Measurements from ENCODE around the gene LIN28A. TPM values are rescaled to one million over a fixed set of nuclear protein-coding genes. Genes with fewer than 3 reads are reported as not detected.
A peak's percentile ranks its signal among the peaks of the same experiment; 100 is the strongest.

LIN28A gene
- total RNA-seq, 1 donor from 2014 or later = not detected

DNA sequence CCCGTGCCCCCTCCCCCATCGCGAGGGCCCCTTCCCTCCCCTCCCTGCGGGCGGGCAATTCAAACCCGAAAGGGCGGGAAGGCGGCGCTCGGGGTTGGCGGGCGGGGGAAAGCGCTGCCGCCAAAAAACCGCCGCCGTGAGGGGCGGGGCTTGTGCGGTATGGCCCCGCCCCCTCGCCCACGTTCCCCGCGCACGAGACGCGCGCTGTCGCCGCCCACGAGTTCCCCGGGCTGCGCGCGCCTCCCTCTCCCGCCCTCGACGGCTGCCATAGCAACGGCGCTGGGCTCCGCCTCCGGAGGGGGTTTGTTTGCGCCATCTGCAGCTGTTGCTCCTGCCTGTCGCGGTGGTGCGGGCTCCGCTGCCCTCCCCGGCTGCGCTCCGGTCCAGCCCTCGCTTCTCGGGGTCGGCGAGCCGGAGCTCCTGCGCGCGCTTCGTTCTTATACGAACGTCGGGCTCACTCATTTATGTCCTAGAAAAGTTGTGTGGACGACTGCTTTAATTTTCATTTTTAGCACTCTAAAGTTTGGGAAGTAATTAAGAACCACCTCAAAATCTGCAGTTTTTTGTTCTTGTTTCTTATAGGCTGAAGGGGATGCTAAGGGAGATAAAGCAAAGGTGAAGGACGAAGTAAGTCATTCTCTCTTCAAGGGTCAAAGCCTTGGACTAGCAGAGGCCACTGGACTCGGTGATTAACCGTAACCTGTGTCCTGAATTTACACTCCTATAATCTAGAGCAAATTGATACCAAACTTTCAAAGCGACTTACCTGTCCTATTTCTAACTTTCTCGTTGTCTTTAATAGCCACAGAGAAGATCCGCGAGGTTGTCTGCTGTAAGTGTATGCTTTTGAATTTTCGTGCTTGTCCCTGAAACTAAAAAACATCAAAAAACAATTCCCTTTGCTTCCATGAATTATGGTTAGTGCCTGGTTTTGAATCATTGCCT lies 62.6 kb downstream of the LIN28A start:
- DNase-seq (ENCODE audit: low spot score) (peak; percentile 98), ATAC-seq (peak; percentile 95)
- intact Hi-C loops (cut with DNase I) = no loop called here

DNA sequence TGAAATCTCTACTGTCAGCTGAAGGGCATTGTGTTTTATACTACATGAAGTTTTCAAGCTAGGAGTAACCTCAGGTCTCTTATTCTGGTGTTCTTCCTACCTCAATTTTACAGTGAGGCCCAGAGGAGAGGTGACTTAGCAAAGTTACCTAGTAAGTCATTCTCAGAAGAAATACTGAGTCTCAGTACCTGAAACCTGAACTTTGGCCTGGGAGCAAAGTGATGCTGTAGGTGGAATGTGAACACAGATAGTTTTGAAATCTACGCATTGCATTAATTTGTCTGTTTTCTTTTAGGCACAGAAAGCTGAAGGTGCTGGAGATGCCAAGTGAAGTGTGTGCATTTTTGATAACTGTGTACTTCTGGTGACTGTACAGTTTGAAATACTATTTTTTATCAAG lies 64.2 kb downstream of the LIN28A start:
- ATAC-seq (no peak), DNase-seq (ENCODE audit: low spot score) (no peak)
- intact Hi-C loops (cut with DNase I) = no loop called here

DNA sequence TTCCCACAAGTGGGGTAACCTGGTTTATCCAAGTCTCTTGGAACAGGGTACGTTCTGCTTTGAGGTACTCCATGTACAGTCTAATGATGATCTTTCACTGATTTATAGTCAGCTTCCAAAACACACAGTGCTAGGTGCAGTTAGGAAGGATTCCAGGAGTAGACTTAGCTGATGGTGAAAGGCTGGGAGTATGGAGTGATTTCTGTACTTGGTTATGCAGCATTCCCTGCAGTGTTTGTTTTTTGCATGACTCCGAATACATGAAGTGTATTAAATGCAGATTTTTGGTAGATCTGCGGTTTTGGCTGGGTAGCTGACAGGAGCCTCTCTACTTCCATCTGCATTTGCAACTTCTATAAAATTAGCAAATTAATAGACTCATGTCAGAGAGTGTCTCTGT lies 65.4 kb downstream of the LIN28A start:
- ATAC-seq (no peak), DNase-seq (ENCODE audit: low spot score) (no peak)
- intact Hi-C loops (cut with DNase I) = no loop called here

DNA sequence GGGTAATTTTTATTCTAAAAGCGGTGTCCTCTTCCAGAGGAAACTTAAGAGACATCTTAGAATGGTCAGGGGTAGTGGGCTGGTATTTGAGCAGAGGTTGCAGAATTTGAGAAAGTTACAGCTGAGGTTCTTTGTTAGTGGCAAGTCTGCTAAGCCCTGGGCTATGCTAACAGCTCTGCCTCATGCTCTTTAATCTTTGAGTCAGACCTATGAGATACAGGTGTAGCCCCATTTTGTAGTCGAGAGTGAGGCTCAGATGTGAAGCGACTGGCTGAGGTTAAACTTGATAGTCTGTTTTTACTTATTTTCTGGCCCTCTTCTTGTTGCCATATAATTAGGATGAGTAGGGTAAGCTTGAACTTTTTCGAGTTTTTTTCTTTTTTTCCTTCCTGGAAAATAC lies 66.3 kb downstream of the LIN28A start:
- intact Hi-C loops (cut with DNase I) = no loop called here
- ATAC-seq (no peak), DNase-seq (ENCODE audit: low spot score) (no peak)

DNA sequence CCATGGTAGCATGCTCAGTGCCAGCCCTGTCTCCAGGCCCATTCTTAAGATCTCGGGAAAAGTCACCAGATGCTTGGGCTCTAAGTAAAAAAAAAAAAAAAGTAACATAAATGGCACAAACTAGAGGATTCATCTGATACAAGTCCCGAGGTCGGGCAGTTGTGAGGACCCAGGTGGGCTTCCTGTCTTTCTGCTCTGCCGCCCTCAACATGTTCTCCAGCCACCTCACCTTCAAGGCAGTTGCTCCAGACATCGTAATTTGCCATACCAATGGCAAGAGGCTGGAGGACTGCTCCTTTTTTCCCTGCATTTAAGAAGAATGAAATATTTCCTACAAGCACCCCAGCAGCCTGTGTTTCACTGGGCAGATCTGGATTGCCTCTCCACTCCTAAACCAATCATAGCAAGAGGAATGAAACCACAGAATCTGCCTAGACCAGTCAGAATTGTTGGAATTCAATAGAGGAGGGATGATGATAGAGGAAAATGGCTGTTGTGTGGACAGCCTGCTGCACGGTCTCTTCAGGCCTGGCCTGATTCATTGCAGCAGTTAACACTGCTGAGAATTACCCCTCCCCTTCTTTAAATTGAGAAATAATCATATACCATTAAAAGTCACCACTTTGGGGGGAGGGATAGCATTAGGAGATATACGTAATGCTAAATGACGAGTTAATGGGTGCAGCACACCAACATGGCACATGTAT lies 67.0 kb downstream of the LIN28A start:
- intact Hi-C loops (cut with DNase I) = no loop called here
- no peak for ATAC-seq
- DNase-seq (ENCODE audit: low spot score) = no peak

DNA sequence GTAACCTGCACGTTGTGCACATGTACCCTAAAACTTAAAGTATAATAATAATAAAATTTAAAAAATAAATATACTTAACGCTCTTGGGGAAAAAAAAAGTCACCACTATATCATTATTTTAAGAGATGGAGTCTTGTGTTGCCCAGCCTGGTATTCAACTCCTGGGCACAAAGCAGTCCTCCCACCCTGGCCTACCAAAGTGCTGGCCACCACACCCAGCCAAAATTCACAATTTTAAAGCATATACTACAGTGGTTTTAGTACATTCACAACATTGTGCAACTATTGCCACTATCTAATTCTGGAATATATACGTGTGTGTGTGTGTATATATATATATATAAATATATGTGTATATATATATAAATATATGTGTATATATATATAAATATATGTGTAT lies 67.5 kb downstream of the LIN28A start:
- DNase-seq (ENCODE audit: low spot score) = no peak
- no peak for ATAC-seq

DNA sequence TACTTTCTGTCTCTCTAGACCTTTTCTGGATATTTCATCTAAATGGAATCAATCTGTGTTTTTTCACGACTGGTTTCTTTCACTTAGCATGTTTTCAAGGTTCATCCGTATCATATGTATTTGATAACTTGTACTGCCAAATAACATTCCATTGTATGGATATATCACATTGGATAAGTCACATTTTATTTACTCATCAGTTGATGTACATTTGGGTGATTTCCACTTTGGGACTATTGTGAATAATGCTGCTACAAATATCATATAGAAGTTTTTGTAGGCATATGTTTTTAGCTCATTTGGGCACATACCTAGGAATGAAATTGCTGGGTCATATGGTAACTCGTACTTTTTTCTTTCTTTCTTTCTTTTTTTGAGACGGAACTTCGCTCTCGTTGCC lies 68.4 kb downstream of the LIN28A start:
- intact Hi-C loops (cut with DNase I) = no loop called here
- ATAC-seq (no peak), DNase-seq (ENCODE audit: low spot score) (no peak)

More for the DNA sequence above, 67.5 kb downstream of the LIN28A start:
- intact Hi-C loops (cut with DNase I) = no loop called here

Other genes starting within 250 kb of the LIN28A start
- not detected for gene C1orf232, start 241.9 kb upstream of the LIN28A start, total RNA-seq
- gene ZNF593, start 240.9 kb upstream of the LIN28A start, total RNA-seq = 18.3 TPM
- not detected for gene ZNF593OS, start 239.0 kb upstream of the LIN28A start, total RNA-seq
- 3.1 TPM for gene CNKSR1, start 233.3 kb upstream of the LIN28A start, total RNA-seq
- not detected for gene CATSPER4, start 220.2 kb upstream of the LIN28A start, total RNA-seq
- gene CEP85, start 176.6 kb upstream of the LIN28A start, total RNA-seq = 17.6 TPM
- 106 TPM for gene SH3BGRL3, start 130.7 kb upstream of the LIN28A start, total RNA-seq
- gene UBXN11, start 104.2 kb upstream of the LIN28A start, total RNA-seq = 23.1 TPM
- 13.2 TPM for gene CD52, start 92.9 kb upstream of the LIN28A start, total RNA-seq
- not detected for gene CRYBG2, start 56.7 kb upstream of the LIN28A start, total RNA-seq
- 0.31 TPM for gene ZNF683, start 38.1 kb upstream of the LIN28A start, total RNA-seq
- gene DHDDS, start 21.5 kb downstream of the LIN28A start, total RNA-seq = 42.2 TPM
- 199 TPM for gene HMGN2, start 61.6 kb downstream of the LIN28A start, total RNA-seq
- 26.8 TPM for gene RPS6KA1, start 118.9 kb downstream of the LIN28A start, total RNA-seq